Measurements from ENCODE around the gene ZNF827. TPM values are rescaled to one million over a fixed set of nuclear protein-coding genes. Genes with fewer than 3 reads are reported as not detected.

The ZNF827 gene, protein sequence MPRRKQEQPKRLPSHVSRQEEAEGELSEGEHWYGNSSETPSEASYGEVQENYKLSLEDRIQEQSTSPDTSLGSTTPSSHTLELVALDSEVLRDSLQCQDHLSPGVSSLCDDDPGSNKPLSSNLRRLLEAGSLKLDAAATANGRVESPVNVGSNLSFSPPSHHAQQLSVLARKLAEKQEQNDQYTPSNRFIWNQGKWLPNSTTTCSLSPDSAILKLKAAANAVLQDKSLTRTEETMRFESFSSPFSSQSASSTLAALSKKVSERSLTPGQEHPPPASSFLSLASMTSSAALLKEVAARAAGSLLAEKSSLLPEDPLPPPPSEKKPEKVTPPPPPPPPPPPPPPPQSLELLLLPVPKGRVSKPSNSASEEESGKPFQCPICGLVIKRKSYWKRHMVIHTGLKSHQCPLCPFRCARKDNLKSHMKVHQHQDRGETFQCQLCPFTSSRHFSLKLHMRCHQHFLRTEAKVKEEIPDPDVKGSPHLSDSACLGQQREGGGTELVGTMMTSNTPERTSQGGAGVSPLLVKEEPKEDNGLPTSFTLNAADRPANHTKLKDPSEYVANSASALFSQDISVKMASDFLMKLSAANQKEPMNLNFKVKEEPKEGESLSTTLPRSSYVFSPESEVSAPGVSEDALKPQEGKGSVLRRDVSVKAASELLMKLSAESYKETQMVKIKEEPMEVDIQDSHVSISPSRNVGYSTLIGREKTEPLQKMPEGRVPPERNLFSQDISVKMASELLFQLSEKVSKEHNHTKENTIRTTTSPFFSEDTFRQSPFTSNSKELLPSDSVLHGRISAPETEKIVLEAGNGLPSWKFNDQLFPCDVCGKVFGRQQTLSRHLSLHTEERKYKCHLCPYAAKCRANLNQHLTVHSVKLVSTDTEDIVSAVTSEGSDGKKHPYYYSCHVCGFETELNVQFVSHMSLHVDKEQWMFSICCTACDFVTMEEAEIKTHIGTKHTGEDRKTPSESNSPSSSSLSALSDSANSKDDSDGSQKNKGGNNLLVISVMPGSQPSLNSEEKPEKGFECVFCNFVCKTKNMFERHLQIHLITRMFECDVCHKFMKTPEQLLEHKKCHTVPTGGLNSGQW
- 23.9 and 27.2 TPM in 2 replicates for total RNA-seq

GRCh38 chr4:145938618-145939440 is at the start of gene ZNF827:
Gene ZNF827 (minus strand): TSS chr4:145938823. CDS start chr4:145938407, 416 bp downstream.
- POLR2A ChIA-PET: interaction anchor here (0.5 to 1.5 kb wide), 12 partner anchors 8 to 1118 kb away, joined by 3 to 10 read pairs (median 4); partner anchors contain the start of gene MMAA
- peak; percentile 51 for ATAC-seq (ENCODE audit: low read depth)
- H3K27me3 Mint-ChIP-seq: no peaks in the 10 kb centered on the region
- peak; percentile 41 for DNase-seq
- TF ChIP-seq, protein P1, sequence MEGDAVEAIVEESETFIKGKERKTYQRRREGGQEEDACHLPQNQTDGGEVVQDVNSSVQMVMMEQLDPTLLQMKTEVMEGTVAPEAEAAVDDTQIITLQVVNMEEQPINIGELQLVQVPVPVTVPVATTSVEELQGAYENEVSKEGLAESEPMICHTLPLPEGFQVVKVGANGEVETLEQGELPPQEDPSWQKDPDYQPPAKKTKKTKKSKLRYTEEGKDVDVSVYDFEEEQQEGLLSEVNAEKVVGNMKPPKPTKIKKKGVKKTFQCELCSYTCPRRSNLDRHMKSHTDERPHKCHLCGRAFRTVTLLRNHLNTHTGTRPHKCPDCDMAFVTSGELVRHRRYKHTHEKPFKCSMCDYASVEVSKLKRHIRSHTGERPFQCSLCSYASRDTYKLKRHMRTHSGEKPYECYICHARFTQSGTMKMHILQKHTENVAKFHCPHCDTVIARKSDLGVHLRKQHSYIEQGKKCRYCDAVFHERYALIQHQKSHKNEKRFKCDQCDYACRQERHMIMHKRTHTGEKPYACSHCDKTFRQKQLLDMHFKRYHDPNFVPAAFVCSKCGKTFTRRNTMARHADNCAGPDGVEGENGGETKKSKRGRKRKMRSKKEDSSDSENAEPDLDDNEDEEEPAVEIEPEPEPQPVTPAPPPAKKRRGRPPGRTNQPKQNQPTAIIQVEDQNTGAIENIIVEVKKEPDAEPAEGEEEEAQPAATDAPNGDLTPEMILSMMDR (IDR thresholded peaks at IDR 0.05): no peak
- peak within 1 kb of the TSS; percentile 96 for H3K4me3 Mint-ChIP-seq
- H3K36me3 Mint-ChIP-seq (ENCODE audit: low read depth): peaks cover 10% of the 10 kb centered on the region
- peak within 1 kb of the TSS; percentile 87 for H3K27ac Mint-ChIP-seq
- intact Hi-C loops (cut with micrococcal nuclease): loop anchor here (1.0 to 10.0 kb wide), 11 partner anchors 17 to 1676 kb away; partner anchors contain the start of genes LSM6, MMAA, SLC10A7 and TMEM184C
- peaks cover 36% of the 10 kb centered on the region for H3K4me1 Mint-ChIP-seq
- CTCF ChIA-PET: interaction anchor here (1.8 kb wide), 1 partner anchor 17 kb away, joined by 4 read pairs; no protein-coding TSS in a partner anchor
- H3K9me3 Mint-ChIP-seq: no peaks in the 10 kb centered on the region

DNA sequence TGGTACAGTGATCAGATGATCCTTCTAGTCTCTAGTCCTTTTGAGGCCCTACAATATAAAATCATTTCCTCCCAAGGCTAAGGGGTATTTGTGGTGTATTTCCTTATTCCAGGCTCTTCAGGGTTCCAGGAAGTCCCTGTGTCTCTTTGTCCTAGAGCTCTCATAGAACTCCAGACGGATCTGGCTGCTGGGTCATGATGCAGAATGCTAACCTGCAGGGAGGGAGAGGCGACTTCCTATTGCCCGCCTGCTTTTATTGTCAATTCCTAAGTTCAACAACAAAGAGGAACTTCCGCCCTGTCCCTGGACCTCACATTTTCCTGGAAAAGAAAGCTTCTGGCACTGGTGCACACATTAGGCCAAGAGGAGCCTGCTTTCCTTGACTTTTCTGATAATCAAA is 45.9 kb upstream of the ZNF827 start:
- no peak overlapping the region for H3K4me3 Mint-ChIP-seq
- TF ChIP-seq, protein P1 (IDR thresholded peaks at IDR 0.05): no peak
- H3K36me3 Mint-ChIP-seq (ENCODE audit: low read depth): no peaks in the 10 kb centered on the region
- intact Hi-C loops (cut with micrococcal nuclease): no loop called here
- ATAC-seq (ENCODE audit: low read depth) (no peak), DNase-seq (no peak)
- H3K9me3 Mint-ChIP-seq: no peaks in the 10 kb centered on the region
- CTCF ChIA-PET: no interaction called here
- H3K27me3 Mint-ChIP-seq: no peaks in the 10 kb centered on the region
- POLR2A ChIA-PET: no interaction called here
- H3K4me1 Mint-ChIP-seq: no peaks in the 10 kb centered on the region
- H3K27ac Mint-ChIP-seq: no peak overlapping the region

DNA sequence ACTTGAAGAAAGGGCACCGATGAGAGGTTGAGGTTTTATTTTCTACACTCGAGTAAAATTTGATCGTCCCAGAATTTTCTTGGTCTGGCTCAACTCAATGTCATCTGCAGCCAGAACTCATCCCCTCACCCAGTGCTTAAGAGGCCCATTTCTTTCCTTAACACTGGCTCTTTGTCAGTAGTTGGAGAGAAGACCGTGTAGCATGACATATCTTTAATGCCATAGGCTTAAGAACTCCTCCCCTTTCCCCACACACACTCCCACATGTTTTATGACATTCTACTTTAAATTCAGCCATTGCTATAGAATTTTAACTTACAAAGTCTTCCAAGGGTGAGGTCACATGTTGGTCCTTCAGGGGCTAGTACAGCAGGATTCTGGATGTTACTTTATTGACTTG is 44.2 kb upstream of the ZNF827 start:
- CTCF ChIA-PET: no interaction called here
- intact Hi-C loops (cut with micrococcal nuclease): no loop called here
- TF ChIP-seq, protein P1 (IDR thresholded peaks at IDR 0.05): no peak
- no peaks in the 10 kb centered on the region for H3K4me1 Mint-ChIP-seq
- no peak for DNase-seq
- H3K4me3 Mint-ChIP-seq: no peak overlapping the region
- no peak for ATAC-seq (ENCODE audit: low read depth)
- POLR2A ChIA-PET: no interaction called here
- H3K27ac Mint-ChIP-seq: no peak overlapping the region
- no peaks in the 10 kb centered on the region for H3K9me3 Mint-ChIP-seq
- no peaks in the 10 kb centered on the region for H3K27me3 Mint-ChIP-seq
- H3K36me3 Mint-ChIP-seq (ENCODE audit: low read depth): no peaks in the 10 kb centered on the region

GRCh38 chr4:145979160-145979559 is 40.5 kb upstream of the ZNF827 start:
- Mint-ChIP-seq H3K4me3 (no peak overlapping the region), H3K27me3 (no peaks in the 10 kb centered on the region), H3K4me1 (no peaks in the 10 kb centered on the region), H3K36me3 (ENCODE audit: low read depth) (no peaks in the 10 kb centered on the region), H3K9me3 (peaks cover 5% of the 10 kb centered on the region), H3K27ac (no peak overlapping the region)
- CTCF ChIA-PET: no interaction called here
- TF ChIP-seq, protein P1 (IDR thresholded peaks at IDR 0.05): no peak
- DNase-seq (no peak), ATAC-seq (ENCODE audit: low read depth) (no peak)
- intact Hi-C loops (cut with micrococcal nuclease): no loop called here
- POLR2A ChIA-PET: no interaction called here

All from activated B cell treated with CpG ODN at 0.5 μM for 24 hours (primary cell).